Measurements from ENCODE around the gene RIT2.

DNA sequence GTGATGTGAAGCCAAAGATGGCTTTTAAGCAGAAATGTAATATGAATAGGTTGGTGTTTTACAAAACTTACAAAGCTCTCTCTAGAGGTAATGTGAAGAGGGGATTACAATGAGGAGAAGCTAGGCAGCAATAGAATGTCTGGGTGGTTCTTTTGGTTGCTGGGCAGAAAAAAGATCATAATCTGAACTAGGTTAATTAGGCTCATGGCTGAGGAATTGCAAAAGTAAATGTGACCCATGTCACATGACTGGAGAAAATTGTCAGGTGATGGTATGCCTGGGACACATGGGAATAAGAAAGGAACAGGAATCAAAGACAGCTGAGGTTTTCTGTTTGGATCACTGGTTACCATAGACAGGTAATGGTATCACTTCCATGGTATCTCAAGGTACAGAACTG, 7.5 kb upstream of the RIT2 start:
- TF ChIP-seq, protein P1, sequence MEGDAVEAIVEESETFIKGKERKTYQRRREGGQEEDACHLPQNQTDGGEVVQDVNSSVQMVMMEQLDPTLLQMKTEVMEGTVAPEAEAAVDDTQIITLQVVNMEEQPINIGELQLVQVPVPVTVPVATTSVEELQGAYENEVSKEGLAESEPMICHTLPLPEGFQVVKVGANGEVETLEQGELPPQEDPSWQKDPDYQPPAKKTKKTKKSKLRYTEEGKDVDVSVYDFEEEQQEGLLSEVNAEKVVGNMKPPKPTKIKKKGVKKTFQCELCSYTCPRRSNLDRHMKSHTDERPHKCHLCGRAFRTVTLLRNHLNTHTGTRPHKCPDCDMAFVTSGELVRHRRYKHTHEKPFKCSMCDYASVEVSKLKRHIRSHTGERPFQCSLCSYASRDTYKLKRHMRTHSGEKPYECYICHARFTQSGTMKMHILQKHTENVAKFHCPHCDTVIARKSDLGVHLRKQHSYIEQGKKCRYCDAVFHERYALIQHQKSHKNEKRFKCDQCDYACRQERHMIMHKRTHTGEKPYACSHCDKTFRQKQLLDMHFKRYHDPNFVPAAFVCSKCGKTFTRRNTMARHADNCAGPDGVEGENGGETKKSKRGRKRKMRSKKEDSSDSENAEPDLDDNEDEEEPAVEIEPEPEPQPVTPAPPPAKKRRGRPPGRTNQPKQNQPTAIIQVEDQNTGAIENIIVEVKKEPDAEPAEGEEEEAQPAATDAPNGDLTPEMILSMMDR (conservative IDR thresholded peaks at IDR 0.05; ENCODE audit: low read depth, low read length), result no peak
- TF ChIP-seq POLR2A (IDR thresholded peaks at IDR 0.05; ENCODE audit: low read depth, low read length), result no peak
- TF ChIP-seq RFX5 (IDR thresholded peaks at IDR 0.05; ENCODE audit: low read depth, low read length), result no peak
- no peak for TF ChIP-seq MAZ (IDR thresholded peaks at IDR 0.05; ENCODE audit: borderline replicate concordance, low read depth, low read length)
- TF ChIP-seq MAFK (IDR thresholded peaks at IDR 0.05; ENCODE audit: low read depth, low read length), result no peak
- TF ChIP-seq, protein P2, sequence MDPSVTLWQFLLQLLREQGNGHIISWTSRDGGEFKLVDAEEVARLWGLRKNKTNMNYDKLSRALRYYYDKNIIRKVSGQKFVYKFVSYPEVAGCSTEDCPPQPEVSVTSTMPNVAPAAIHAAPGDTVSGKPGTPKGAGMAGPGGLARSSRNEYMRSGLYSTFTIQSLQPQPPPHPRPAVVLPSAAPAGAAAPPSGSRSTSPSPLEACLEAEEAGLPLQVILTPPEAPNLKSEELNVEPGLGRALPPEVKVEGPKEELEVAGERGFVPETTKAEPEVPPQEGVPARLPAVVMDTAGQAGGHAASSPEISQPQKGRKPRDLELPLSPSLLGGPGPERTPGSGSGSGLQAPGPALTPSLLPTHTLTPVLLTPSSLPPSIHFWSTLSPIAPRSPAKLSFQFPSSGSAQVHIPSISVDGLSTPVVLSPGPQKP (IDR thresholded peaks at IDR 0.05; ENCODE audit: borderline replicate concordance, low read depth, low read length), result no peak
